Left lung (tissue), 10 donors: Measurements from ENCODE around the gene ELL. TPM values are rescaled to one million over a fixed set of nuclear protein-coding genes. Genes with fewer than 3 reads are reported as not detected.

Experiments used
- ATAC-seq: fragments of 200-7000 bp; cut with Tn5 transposase; one replicate; pipeline ENCODE4 v1.9.1; 2020; ENCODE audit warnings: moderate library complexity
- DNase-seq, 4 donors: peaks; one replicate each; pipeline ENCODE4 v3.0.0-alpha.2; 2013 to 2020
- H3K27ac ChIP-seq, 2 donors: fragments of 200-600 bp; sonication (generic) in 1 of 2; one replicate each; pipeline versions ENCODE4 v1.5.0 to v1.8.0; 2020 to 2021
- H3K27me3 ChIP-seq, 2 donors: fragments of 200-600 bp; sonication (generic) in 1 of 2; one replicate each; pipeline versions ENCODE4 v1.5.0 to v1.8.0; 2020 to 2021
- H3K36me3 ChIP-seq, 2 donors: fragments of 200-600 bp; sonication (generic) in 1 of 2; one replicate each; pipeline versions ENCODE4 v1.5.0 to v1.8.0; 2020 to 2021
- H3K4me1 ChIP-seq, 2 donors: fragments of 200-600 bp; one replicate each; pipeline ENCODE4 v1.8.0; 2021
- H3K4me3 ChIP-seq, 2 donors: fragments of 200-600 bp; sonication (generic) in 1 of 2; one replicate each; pipeline versions ENCODE4 v1.5.0 to v1.8.0; 2020 to 2021; ENCODE audit warnings: mild to moderate bottlenecking in 1 of 2
- H3K9me3 ChIP-seq, 2 donors: fragments of 200-600 bp; sonication (generic) in 1 of 2; one replicate each; pipeline versions ENCODE4 v1.5.0 to v1.8.0; 2020 to 2021
- CTCF ChIP-seq, 2 donors: fragments of 200-600 bp; sonication (generic) in 1 of 2; IDR thresholded peaks; one replicate each; pipeline versions ENCODE4 v1.5.0 to v1.8.0; 2021; ENCODE audit warnings: antibody characterized with exemption in 2 of 2
- intact Hi-C, 2 donors: fragments of 100-400 bp; cut with DNase I; formaldehyde crosslinking; loops; one replicate each; pipeline versions ENCODE4 v1.11.2 to v1.14.2; 2022
- polyA plus RNA-seq, 6 donors: library from polyadenylated mRNA; unstranded; fragments of 120-200 nt; gene quantifications; one replicate each; pipeline ENCODE4 v1.2.1, GENCODE V29; 2013; ENCODE audit not compliant: insufficient read length in 6 of 6
- total RNA-seq, 2 donors: library from RNA; stranded (reverse); fragmentation: NEBNext Ultra II Directional; extraction: Animal tissue kit (Norgen Biotek cat#: 25700); gene quantifications; one replicate each; pipeline ENCODE4 v1.2.1, GENCODE V29; 2021
- donor health status: DM: no; HTN: yes; CAD: no.
- donor health status: DM: no; HTN: no; CAD: no.

ELL gene
- total and polyA plus RNA-seq, 8 donors, result 8.5 to 22.9 (median 9.9) TPM

DNA sequence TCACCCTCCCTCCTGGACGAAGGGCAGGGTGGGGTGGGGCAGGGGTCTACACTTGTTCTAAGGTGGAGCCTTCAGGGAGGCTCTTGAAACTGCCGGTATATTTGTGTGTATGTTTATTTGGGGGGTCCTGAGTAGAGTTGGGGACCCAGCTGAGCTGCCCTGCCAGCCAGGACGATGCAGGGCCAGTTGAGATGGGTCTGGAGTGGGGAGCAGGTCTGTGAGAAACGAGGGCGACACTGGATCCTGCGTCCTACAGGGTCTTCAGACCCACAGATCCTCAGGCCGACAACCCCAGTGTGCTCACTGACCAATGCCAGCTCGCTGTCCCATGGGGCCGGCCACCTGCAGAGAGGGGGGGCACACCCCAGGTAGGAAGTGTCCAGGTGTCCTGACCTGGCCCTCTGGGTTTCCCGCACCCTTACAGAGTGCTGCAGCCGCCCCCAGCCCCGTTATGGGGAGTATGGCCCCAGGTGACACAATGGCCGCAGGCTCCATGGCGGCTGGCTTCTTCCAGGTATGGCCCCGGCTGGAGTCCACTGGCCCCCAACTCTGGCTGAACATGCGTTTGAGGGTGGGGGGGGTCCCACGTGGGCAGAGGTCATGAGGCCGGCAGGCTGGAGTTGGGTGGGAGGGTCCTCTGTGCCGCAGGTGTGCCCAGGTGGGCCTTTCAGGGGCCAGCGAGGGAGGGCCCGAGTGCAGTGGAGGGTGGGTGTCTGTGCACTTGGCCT is 91.3 kb downstream of the ELL start:
- no peak overlapping the region for H3K4me3 ChIP-seq
- no peaks in the 10 kb centered on the region for H3K9me3 ChIP-seq
- intact Hi-C loops, result no loop called here
- ATAC-seq, result no peak
- no peak overlapping the region for H3K27ac ChIP-seq
- peaks cover 0 to 40% of the 10 kb centered on the region in 2 donors for H3K27me3 ChIP-seq
- TF ChIP-seq CTCF (IDR thresholded peaks at IDR 0.05), result no peak
- peaks cover 15 to 47% of the 10 kb centered on the region in 2 donors for H3K4me1 ChIP-seq
- H3K36me3 ChIP-seq, result peaks cover 0 to 14% of the 10 kb centered on the region in 2 donors
- no peak for DNase-seq

DNA sequence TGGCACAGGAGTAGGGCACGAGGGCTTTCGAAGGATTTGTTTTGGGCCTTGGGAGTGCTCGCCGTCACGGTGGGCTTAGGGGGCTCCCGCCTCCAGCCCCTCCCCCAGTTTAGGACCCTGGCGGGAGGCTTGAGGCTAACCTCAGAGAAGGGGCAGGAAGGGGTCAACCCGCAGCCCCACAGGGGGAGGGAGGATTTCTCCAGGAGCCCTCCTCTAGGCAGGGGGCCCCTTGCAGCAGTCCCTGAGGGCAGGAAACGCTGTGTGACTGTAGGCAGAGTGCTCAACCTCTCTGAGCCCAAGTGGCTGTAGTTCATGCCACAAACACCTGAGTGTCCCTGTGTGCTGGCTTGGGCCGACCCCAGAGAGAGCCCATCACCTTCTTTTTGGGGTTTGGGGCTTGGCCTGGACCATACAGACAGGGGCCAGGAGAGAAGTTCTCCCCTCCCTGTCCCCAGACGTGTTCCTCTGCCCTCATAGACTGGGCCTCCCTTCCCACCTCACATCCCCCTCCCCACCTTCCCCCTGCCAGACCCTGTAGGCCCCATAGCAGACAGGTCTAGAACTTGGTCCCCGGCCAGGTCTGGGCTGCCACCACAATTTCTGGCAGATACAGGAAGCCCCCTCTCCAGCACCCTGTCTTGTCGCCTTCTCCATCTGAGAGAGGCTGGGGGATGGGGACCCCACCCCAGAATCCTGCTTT is 92.0 kb downstream of the ELL start:
- DNase-seq (no peak), ATAC-seq (no peak)
- H3K4me1 ChIP-seq, result peaks cover 15 to 49% of the 10 kb centered on the region in 2 donors
- H3K9me3 ChIP-seq, result no peaks in the 10 kb centered on the region
- no peak overlapping the region for H3K4me3 ChIP-seq
- H3K36me3 ChIP-seq, result peaks cover 0 to 9% of the 10 kb centered on the region in 2 donors
- TF ChIP-seq CTCF (IDR thresholded peaks at IDR 0.05), result no peak
- H3K27me3 ChIP-seq, result peaks cover 0 to 37% of the 10 kb centered on the region in 2 donors
- intact Hi-C loops, result no loop called here
- H3K27ac ChIP-seq, result peak overlapping the region; percentile 48 to 70

GRCh38 chr19:18428787-18429674 is 92.8 kb downstream of the ELL start:
- intact Hi-C loops, result no loop called here
- peaks cover 0 to 29% of the 10 kb centered on the region in 2 donors for H3K27me3 ChIP-seq
- H3K9me3 ChIP-seq, result no peaks in the 10 kb centered on the region
- H3K4me3 ChIP-seq, result peak overlapping the region; percentile 22 to 37
- DNase-seq, result peak; percentile 74 to 93 (median 85)
- no peak for TF ChIP-seq CTCF (IDR thresholded peaks at IDR 0.05)
- H3K36me3 ChIP-seq, result peaks cover 0 to 9% of the 10 kb centered on the region in 2 donors
- peak overlapping the region; percentile 48 to 70 for H3K27ac ChIP-seq
- H3K4me1 ChIP-seq, result peaks cover 15 to 45% of the 10 kb centered on the region in 2 donors
- peak; percentile 64 for ATAC-seq

GRCh38 chr19:18428173-18428786 is 93.6 kb downstream of the ELL start:
- Histone ChIP-seq H3K4me1 (peaks cover 15 to 46% of the 10 kb centered on the region in 2 donors), H3K36me3 (peaks cover 0 to 9% of the 10 kb centered on the region in 2 donors), H3K9me3 (no peaks in the 10 kb centered on the region), H3K27ac (peak overlapping the region; percentile 48 to 70), H3K27me3 (peaks cover 0 to 21% of the 10 kb centered on the region in 2 donors), H3K4me3 (no peak overlapping the region)
- DNase-seq (no peak), ATAC-seq (no peak)
- no peak for TF ChIP-seq CTCF (IDR thresholded peaks at IDR 0.05)
- intact Hi-C loops, result no loop called here
